Activated T-helper 17 cell treated with anti-CD3 and anti-CD28 coated beads, Interleukin-2, amount 50 U/mL, for 72 hours (primary cell): ENCODE measurements around the gene IL1R2. TPM values are rescaled to one million over a fixed set of nuclear protein-coding genes. Genes with fewer than 3 reads are reported as not detected.

Experiments
- ATAC-seq: fragments of 150-1000 bp; cut with Tn5 transposase; replicated peaks from 2 replicates; pipeline ENCODE4 v1.10.0; 2021; ENCODE audit warnings: mild to moderate bottlenecking, moderate library complexity
- H3K27ac Mint-ChIP-seq: one replicate; pipeline ENCODE4 v1.8.0; 2022; ENCODE audit warnings: mixed read lengths
- H3K27me3 Mint-ChIP-seq: one replicate; pipeline ENCODE4 v1.8.0; 2022; ENCODE audit warnings: mixed read lengths
- H3K36me3 Mint-ChIP-seq: one replicate; pipeline ENCODE4 v1.8.0; 2022; ENCODE audit warnings: low read depth, mild to moderate bottlenecking, mixed read lengths
- H3K4me1 Mint-ChIP-seq: one replicate; pipeline ENCODE4 v1.8.0; 2022; ENCODE audit warnings: mixed read lengths
- H3K4me3 Mint-ChIP-seq: one replicate; pipeline ENCODE4 v1.8.0; 2022; ENCODE audit warnings: mild to moderate bottlenecking, mixed read lengths
- H3K9me3 Mint-ChIP-seq: one replicate; pipeline ENCODE4 v1.8.0; 2022; ENCODE audit warnings: mixed read lengths
- total RNA-seq, 2 donors: library from RNA; stranded (reverse); gene quantifications; one replicate each; pipeline ENCODE4 v1.2.3, GENCODE V29; 2022

IL1R2 gene
- total RNA-seq, 2 donors from 2014 or later = 55.8 to 97.6 TPM

DNA sequence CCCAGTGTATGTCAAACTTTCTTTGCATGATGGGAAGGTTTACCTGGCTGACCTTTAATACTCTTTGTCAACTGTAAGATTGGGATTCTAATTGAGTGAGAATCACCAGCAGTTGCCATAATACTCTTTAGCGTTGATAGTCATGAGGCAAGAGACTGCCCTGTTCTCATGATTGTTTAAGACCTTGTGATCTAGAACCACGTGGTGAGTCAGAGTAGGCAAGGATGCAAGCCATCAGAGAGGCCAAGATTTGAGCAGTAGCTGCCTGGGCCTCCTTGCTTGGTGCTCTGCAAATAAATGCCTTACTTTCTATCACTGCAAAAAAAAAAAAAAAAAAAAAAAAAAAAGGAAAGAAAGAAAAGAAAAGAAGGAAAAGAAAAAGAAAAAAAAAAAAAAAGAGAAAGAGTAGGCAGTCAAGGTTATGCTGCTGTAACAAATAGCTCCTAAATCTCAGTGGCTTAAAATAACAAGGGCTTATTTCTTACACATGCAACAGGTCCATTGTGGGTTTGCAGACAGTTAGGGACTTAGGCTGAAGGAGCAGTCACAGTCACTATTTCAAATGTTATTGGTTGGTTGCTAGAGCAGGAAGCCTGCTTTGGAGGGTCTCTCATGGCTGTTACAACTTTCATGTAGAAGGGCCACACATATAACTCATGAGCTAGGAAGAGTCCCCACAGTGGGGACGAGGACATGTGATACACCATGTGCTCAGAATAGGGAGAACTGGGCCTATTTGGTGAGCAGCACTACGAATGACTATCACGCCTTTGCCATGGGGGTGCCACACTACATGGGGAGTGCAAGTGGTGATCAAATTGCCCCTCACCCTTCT lies 21.7 kb downstream of the IL1R2 start:
- H3K27ac Mint-ChIP-seq = peak overlapping the region; percentile 84
- peaks cover 22% of the 10 kb centered on the region for H3K4me1 Mint-ChIP-seq
- peak; percentile 65 for ATAC-seq

DNA sequence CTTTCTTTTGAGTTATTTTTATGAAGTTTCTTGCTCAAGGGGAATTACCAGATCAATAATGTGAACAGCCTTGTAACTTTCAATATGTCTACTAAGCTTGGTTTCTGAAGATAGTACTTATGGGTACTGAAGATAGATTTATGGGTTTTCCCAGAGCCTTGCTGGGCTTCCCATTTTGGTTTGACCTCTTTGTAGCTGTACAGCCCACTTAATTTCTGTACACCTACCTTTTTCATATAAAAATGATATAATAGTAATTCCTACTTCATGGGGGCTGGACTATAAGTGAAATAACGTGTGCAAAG lies 22.2 kb downstream of the IL1R2 start:
- peak overlapping the region; percentile 84 for H3K27ac Mint-ChIP-seq
- peaks cover 22% of the 10 kb centered on the region for H3K4me1 Mint-ChIP-seq
- H3K9me3 Mint-ChIP-seq = no peaks in the 10 kb centered on the region
- no peak overlapping the region for H3K4me3 Mint-ChIP-seq
- ATAC-seq = peak; percentile 51
- peaks cover 75% of the 10 kb centered on the region for H3K36me3 Mint-ChIP-seq
- no peaks in the 10 kb centered on the region for H3K27me3 Mint-ChIP-seq

More for the DNA sequence above, 21.7 kb downstream of the IL1R2 start:
- peaks cover 77% of the 10 kb centered on the region for H3K36me3 Mint-ChIP-seq
- H3K9me3 Mint-ChIP-seq = no peaks in the 10 kb centered on the region
- no peaks in the 10 kb centered on the region for H3K27me3 Mint-ChIP-seq
- H3K4me3 Mint-ChIP-seq = no peak overlapping the region

DNA sequence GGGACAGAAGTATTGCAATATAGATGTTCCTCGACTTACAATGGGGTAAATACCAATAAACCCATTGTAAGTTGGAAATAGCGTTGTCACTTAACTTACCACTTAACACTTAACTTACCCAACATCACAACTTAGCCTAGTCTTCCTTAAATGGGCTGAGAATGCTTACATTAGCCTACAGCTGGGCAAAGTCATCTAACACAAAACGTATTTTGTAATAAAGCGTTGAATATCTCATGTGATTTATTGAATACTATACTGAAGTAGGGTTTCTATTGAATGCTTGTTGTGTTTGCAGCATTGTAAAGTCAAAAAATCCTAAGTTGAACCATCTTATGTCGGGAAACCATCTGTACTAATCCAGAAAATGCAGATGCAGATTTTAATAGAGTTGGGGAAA lies 23.6 kb downstream of the IL1R2 start:
- peaks cover 22% of the 10 kb centered on the region for H3K4me1 Mint-ChIP-seq
- H3K9me3 Mint-ChIP-seq = no peaks in the 10 kb centered on the region
- H3K27me3 Mint-ChIP-seq = no peaks in the 10 kb centered on the region
- H3K4me3 Mint-ChIP-seq = no peak overlapping the region
- no peak for ATAC-seq
- no peak overlapping the region for H3K27ac Mint-ChIP-seq
- peaks cover 73% of the 10 kb centered on the region for H3K36me3 Mint-ChIP-seq

DNA sequence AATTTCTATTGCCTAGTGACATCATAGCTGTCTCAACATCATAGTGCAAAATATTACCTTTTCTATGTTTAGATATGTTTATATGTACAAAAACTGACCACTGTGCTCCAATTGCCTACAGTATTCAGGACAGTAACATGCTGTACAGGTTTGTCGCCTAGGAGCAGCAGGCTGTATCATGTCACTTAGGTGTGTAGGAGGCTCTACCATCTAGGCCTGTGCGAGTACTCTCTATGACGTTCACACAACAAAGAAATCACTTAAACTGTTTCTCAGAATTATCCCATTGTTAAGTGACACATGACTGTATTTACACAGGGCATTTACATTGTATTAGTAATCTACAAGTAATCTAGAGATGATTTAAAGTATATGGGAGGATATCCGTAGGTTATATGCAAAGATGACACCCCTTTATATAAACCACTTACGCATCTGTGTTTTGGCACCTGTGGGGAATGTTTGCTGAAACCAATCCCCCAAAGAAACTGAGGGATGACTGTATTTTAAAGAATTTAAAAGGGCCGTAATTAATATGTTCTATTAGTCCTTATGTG lies 24.7 kb downstream of the IL1R2 start:
- Mint-ChIP-seq H3K36me3 (peaks cover 72% of the 10 kb centered on the region), H3K9me3 (no peaks in the 10 kb centered on the region), H3K4me1 (peaks cover 17% of the 10 kb centered on the region), H3K4me3 (peak overlapping the region; percentile 21), H3K27me3 (no peaks in the 10 kb centered on the region), H3K27ac (no peak overlapping the region)
- ATAC-seq = peak; percentile 46

DNA sequence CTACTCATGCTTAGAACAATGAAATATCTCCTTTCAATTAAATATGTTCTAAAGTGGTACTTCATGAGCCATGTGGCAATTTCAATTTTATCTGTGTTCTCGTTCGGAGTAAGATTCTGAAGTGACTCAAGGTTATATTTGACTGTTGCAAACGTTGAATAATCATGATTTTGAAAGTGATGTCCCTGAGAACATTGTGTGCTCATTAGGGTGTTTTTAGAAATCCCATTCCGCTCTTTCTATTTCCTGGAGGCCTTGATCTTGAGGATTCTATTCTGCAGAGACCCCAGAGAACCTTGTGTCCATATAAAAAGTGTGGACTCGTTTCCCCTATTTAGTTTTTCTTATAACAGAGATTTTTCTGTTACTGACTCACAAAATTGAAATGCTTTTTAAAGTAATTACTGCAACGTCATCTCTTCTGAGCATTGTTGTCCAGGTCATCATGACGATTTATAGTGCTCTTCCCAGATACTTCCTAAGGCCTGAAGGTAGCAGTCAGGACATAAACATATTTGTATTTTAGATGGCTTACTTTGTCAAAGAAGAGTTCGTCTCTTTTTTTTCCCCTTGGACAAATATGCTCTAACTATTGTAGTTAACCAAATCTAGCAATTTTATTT lies 27.2 kb downstream of the IL1R2 start:
- peaks cover 73% of the 10 kb centered on the region for H3K36me3 Mint-ChIP-seq
- H3K27me3 Mint-ChIP-seq = no peaks in the 10 kb centered on the region
- H3K27ac Mint-ChIP-seq = peak overlapping the region; percentile 13
- no peaks in the 10 kb centered on the region for H3K9me3 Mint-ChIP-seq
- peak overlapping the region; percentile 5 for H3K4me3 Mint-ChIP-seq
- peaks cover 9% of the 10 kb centered on the region for H3K4me1 Mint-ChIP-seq
- peak; percentile 37 for ATAC-seq

DNA sequence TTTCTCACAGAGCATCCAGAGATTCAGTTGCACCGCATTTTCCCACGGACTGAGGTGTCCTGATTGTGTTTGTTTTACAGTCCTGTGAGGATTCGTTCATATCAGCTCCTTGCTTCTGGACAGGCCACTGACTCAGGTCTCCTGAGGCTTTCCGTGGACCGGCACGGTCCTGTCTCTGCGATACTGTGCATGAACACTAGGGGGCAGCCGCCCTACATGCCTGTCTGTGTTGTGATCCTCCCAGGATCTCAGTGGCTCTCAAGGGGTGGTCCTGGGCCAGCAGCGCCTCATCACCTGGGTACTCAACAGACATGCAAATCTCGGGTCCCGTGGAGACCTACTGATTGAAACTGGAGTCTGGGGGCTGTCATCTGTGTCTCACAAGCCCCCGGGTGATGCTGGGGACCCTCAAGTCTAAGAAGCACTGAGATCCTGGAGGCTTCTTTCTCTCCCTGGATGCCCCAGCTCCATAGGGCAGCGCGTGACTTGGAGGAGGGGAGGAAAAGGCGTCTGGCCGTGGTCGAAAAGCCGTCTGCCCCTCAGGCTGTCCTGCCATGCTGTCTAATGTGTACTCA lies 28.9 kb downstream of the IL1R2 start:
- peaks cover 16% of the 10 kb centered on the region for H3K4me1 Mint-ChIP-seq
- H3K9me3 Mint-ChIP-seq = no peaks in the 10 kb centered on the region
- peak overlapping the region; percentile 51 for H3K4me3 Mint-ChIP-seq
- peak; percentile 76 for ATAC-seq
- peaks cover 81% of the 10 kb centered on the region for H3K36me3 Mint-ChIP-seq
- H3K27me3 Mint-ChIP-seq = no peaks in the 10 kb centered on the region
- peak overlapping the region; percentile 66 for H3K27ac Mint-ChIP-seq

DNA sequence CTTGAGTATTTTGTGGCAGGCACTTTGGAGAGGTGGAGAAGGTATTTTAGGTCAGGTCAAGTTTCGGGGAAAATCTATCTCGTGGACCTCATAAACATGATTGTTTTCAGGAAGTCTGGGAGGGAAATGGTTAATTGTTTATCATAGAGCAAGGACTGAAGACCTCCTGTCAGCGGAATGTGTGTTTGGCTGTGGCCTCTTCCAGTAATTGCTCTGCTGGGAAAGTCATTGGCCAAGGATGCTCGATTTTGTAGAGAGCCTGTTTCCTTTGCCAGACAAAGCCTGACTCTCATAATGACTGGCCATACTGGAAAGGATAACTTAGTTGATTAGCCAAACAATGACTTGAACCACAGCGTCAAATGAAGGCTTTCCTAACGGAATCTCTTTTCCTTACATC lies 30.0 kb downstream of the IL1R2 start:
- Mint-ChIP-seq H3K27me3 (no peaks in the 10 kb centered on the region), H3K9me3 (no peaks in the 10 kb centered on the region), H3K4me3 (peak overlapping the region; percentile 51), H3K27ac (peak overlapping the region; percentile 66), H3K4me1 (peaks cover 24% of the 10 kb centered on the region), H3K36me3 (peaks cover 82% of the 10 kb centered on the region)
- no peak for ATAC-seq

DNA sequence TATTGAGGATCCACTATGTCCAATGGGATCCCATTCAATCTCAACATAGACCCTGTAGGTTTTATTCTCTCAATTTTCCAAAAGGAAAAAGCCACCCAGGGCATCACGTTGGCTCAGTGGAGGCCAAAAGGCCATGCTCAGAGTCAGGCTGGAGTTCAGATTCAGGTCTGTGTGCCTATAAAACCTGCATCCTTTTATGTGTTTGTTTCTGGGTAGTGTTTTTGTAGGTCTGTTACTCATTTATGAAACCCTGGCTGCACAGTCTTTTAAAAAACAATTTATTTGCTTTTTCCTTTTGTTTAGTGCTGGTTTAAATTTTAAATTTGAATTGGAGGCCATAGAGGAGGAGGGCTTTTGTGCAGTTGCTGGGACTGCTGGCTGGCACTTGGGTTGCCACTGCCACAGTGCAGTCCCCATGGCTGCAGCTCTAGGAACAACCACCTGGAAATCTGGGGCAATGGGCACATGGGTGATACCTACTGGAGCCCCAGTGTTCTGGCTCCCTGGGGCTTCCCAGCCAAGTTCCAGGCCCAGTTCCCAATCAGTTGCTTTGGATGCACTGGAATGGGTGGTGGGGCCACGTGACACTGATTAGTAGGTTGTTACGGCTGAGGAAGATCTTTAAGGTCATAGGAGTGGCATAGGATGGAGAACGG lies 31.3 kb downstream of the IL1R2 start:
- no peaks in the 10 kb centered on the region for H3K27me3 Mint-ChIP-seq
- H3K4me1 Mint-ChIP-seq = peaks cover 35% of the 10 kb centered on the region
- peak overlapping the region; percentile 15 for H3K4me3 Mint-ChIP-seq

DNA sequence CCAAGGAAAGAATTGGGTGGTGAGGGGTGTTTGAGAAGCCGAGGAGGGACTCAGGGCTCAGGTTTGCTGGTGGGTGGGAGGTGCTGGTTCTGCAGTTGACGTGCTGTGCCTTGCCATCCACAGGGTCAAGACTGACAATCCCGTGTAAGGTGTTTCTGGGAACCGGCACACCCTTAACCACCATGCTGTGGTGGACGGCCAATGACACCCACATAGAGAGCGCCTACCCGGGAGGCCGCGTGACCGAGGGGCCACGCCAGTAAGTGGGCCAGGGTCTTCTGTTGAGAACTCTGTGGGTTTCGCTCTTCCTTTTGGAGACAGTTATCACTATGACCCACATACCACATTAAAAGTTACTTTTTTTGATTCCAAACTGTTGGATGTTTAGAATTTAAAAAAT lies 32.6 kb downstream of the IL1R2 start:
- no peak for ATAC-seq
- peaks cover 99% of the 10 kb centered on the region for H3K36me3 Mint-ChIP-seq
- H3K9me3 Mint-ChIP-seq = no peaks in the 10 kb centered on the region
- no peaks in the 10 kb centered on the region for H3K27me3 Mint-ChIP-seq
- H3K4me3 Mint-ChIP-seq = peak overlapping the region; percentile 57
- H3K4me1 Mint-ChIP-seq = peaks cover 48% of the 10 kb centered on the region
- H3K27ac Mint-ChIP-seq = peak overlapping the region; percentile 29

More for the DNA sequence above, 31.3 kb downstream of the IL1R2 start:
- Mint-ChIP-seq H3K27ac (peak overlapping the region; percentile 59), H3K9me3 (no peaks in the 10 kb centered on the region), H3K36me3 (peaks cover 93% of the 10 kb centered on the region)
- no peak for ATAC-seq

DNA sequence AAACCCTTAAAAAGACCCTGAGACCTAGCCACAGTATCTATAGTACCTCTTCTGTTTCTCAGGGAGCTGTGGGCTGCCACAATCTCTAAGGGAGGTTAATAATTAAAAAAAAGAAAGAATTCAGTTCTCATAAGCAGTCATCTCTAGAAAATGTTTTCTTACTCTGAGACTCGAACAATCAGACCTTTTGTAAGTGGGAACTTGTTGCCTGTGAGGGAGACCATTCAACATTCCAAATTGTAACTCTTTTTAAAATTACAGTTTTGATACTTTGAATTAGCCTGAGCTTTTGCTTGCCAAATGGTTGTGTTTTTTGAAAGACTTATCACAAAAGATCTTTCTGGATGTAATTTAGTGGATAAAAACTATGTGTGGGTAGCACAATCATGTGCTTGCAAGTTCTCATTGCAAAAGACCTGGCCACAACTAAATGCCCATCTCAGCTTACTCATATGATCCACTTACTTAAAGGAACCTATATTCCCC lies 33.3 kb downstream of the IL1R2 start:
- peaks cover 51% of the 10 kb centered on the region for H3K4me1 Mint-ChIP-seq
- H3K27ac Mint-ChIP-seq = peak overlapping the region; percentile 29
- H3K27me3 Mint-ChIP-seq = no peaks in the 10 kb centered on the region
- H3K4me3 Mint-ChIP-seq = peak overlapping the region; percentile 57
- H3K36me3 Mint-ChIP-seq = peaks cover 96% of the 10 kb centered on the region
- no peak for ATAC-seq
- H3K9me3 Mint-ChIP-seq = no peaks in the 10 kb centered on the region

DNA sequence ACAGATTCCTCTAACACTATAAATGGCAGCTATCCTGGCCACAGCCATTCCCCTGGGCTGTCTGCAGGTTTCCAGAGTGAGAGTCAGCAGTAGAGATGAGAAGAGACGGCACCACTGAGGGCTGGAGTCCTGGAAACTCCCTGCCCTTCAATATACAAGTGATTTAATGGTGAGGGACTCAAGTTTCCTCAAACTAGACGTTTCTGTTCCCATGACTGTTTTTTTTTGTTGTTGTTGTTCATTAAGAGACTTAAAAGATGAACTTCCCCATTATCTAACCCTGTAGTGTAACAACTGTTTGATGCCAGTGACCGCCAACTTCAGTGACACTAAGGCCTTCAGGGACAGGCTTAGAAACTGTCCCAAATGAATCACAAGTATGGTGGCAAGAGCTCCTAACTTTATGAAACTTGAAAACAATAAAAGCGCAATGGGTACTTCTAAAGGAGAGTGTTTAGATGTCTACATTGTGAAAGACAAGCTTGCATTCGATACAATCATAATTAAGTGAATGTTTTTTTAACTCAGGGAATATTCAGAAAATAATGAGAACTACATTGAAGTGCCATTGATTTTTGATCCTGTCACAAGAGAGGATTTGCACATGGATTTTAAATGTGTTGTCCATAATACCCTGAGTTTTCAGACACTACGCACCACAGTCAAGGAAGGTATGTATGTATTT lies 34.0 kb downstream of the IL1R2 start:
- H3K9me3 Mint-ChIP-seq = no peaks in the 10 kb centered on the region
- peak overlapping the region; percentile 29 for H3K27ac Mint-ChIP-seq
- H3K4me3 Mint-ChIP-seq = peak overlapping the region; percentile 57
- peaks cover 90% of the 10 kb centered on the region for H3K36me3 Mint-ChIP-seq
- peak; percentile 29 for ATAC-seq
- H3K27me3 Mint-ChIP-seq = no peaks in the 10 kb centered on the region
- peaks cover 51% of the 10 kb centered on the region for H3K4me1 Mint-ChIP-seq

DNA sequence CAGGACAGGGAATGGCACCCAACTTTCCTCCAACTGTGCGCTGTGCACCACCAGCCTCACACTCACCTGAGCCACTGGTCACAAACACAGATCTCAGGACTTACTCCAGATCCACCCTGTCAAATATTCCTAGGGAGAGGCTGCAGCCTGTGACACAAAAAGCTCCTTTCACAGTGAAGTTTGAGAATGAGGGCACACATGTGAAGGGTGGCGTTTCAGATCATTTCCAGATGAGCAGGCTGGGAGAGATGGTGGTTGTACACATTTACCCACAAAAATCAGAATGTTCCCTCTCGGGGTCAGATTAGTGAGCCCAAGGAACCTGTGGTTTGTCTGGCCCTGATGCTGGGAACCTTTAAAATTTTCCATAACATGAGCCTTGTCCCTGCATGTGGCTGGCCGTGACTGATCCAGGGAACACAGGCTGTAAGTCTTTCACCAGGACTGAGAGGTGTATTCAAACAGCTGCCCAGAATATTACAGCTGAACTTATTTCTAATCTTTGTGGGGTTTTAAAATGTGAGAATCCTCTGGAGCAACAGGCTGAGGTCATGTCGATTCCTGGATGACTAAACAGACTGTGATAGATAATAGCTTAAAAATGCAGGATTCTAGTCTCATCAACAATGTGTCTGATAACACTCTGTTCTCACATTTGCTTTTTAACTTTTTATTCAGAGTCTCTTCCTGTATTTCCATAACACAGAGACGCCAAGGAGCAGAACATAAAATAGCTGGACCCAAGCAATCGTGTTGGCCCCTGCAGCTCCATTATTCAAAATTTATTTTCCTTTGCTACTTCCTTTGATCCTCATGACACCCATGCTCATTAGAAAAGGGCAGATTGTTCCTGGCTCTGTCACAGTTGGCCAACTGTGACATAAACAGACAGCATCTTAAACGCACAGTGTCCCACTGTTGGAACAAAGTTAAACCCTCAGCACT lies 35.5 kb downstream of the IL1R2 start:
- Mint-ChIP-seq H3K36me3 (peaks cover 75% of the 10 kb centered on the region), H3K27ac (peak overlapping the region; percentile 87), H3K4me1 (peaks cover 46% of the 10 kb centered on the region), H3K27me3 (no peaks in the 10 kb centered on the region), H3K9me3 (no peaks in the 10 kb centered on the region), H3K4me3 (peak overlapping the region; percentile 57)
- peak; percentile 25 for ATAC-seq

DNA sequence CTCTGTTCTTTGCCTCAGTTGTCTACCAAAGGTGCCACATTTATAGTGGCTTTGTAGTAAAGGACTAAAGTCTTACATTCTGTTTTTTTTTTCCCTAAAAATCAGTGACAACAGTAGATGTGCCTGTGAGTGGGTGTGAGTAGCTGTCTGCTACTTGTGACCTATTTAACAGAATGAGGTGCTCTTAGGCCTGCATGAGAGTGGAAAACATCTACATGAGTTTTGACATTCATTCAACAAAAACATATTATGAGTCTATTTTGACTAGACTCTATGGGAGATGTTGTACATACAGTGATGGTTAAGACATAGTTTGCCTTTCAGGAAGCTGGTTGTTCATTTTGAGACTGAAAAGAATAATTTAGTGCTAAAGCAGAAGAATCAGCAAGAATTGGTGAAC lies 36.7 kb downstream of the IL1R2 start:
- peak overlapping the region; percentile 87 for H3K27ac Mint-ChIP-seq
- H3K4me1 Mint-ChIP-seq = peaks cover 56% of the 10 kb centered on the region
- peak; percentile 76 for ATAC-seq
- peak overlapping the region; percentile 57 for H3K4me3 Mint-ChIP-seq
- no peaks in the 10 kb centered on the region for H3K9me3 Mint-ChIP-seq
- H3K27me3 Mint-ChIP-seq = no peaks in the 10 kb centered on the region
- peaks cover 63% of the 10 kb centered on the region for H3K36me3 Mint-ChIP-seq
